ENCODE measurements around the gene ADI1.

The ADI1 gene

DNA sequence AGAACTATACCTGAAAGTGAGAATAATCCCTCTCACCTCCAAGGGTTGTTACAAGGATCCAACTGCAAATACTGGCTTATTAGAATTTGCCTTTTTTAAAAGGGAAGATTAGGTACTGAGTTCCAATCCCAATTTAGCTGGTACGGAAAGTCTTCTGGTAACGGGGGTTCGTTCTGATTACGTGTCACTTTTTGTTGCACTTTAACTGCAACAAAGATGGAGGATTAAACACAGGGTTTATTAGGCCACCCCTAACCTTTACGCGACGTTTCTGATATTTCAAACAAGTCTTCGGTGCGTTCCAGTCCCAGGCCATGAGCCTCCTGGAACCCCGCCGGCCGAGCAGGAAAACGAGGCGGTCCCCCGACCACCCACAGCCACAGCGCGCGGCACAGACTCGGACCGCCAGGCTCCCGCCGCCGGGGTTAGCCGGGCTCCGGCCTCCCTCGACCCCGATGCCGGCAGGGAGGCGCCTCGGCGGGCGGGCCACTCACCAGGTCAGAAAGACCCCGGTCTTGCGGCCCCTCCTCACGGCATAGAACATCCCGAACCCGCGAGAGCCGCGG lies 38.4 kb upstream of the ADI1 start:
- DNase-seq (ENCODE audit: extremely low read depth, insufficient read length): no peak
- Histone ChIP-seq H3K36me3 (ENCODE audit: control insufficient read depth, insufficient read depth, low read length) (peaks cover 4% of the 10 kb centered on the region), H3K4me3 (replicated peaks; ENCODE audit: low read depth, low read length) (peak overlapping the region; percentile 87), H3K27me3 (replicated peaks; ENCODE audit: control insufficient read depth, insufficient read depth, low read length) (no peaks in the 10 kb centered on the region)
- TF ChIP-seq, protein P1, sequence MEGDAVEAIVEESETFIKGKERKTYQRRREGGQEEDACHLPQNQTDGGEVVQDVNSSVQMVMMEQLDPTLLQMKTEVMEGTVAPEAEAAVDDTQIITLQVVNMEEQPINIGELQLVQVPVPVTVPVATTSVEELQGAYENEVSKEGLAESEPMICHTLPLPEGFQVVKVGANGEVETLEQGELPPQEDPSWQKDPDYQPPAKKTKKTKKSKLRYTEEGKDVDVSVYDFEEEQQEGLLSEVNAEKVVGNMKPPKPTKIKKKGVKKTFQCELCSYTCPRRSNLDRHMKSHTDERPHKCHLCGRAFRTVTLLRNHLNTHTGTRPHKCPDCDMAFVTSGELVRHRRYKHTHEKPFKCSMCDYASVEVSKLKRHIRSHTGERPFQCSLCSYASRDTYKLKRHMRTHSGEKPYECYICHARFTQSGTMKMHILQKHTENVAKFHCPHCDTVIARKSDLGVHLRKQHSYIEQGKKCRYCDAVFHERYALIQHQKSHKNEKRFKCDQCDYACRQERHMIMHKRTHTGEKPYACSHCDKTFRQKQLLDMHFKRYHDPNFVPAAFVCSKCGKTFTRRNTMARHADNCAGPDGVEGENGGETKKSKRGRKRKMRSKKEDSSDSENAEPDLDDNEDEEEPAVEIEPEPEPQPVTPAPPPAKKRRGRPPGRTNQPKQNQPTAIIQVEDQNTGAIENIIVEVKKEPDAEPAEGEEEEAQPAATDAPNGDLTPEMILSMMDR (IDR thresholded peaks at IDR 0.05; ENCODE audit: insufficient read depth, low read length, poor library complexity, severe bottlenecking): no peak

DNA sequence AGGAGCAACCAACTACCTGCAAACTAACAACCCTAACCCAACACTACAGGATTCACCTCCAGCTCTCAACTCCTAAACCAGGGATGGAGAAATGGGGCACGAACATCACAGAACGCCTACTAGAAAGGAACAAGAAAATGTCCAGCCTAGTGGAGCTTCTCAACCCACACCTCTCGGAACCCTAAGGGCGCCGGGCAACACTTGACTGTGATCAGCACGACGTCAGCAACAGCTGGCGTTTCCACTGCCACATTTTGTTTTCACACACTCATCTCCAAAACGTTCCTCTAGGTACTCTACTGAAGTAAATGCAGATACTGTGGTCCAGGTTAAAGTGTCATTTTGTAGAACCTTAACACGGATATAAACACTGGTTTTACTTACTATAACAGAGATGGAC lies 34.6 kb upstream of the ADI1 start:
- no peak for DNase-seq (ENCODE audit: extremely low read depth, insufficient read length)
- H3K36me3 ChIP-seq (ENCODE audit: control insufficient read depth, insufficient read depth, low read length): peaks cover 18% of the 10 kb centered on the region

DNA sequence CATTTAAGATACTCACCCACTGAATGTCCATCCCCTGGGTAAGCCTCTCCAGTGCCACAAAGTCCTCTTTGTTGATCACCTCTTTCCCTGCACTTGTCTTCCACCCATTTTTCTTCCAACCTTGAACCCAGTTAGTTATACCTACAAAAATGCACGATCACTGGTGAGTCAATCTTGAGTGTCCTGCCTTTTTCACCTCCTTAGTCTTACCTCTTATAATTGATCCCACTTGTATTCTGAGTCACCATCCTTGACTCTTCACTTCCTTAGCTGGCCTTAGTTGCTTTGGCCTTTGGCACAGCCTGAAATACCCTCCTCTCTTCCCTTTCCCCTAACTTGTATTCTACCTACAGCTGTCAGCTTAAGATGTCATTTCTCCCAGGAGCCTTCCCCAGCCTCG lies 28.6 kb upstream of the ADI1 start:
- Histone ChIP-seq H3K4me3 (replicated peaks; ENCODE audit: low read depth, low read length) (no peak overlapping the region), H3K27me3 (replicated peaks; ENCODE audit: control insufficient read depth, insufficient read depth, low read length) (no peaks in the 10 kb centered on the region), H3K36me3 (ENCODE audit: control insufficient read depth, insufficient read depth, low read length) (peaks cover 30% of the 10 kb centered on the region)
- DNase-seq (ENCODE audit: extremely low read depth, insufficient read length): no peak
- TF ChIP-seq, protein P1 (IDR thresholded peaks at IDR 0.05; ENCODE audit: insufficient read depth, low read length, poor library complexity, severe bottlenecking): no peak

More for the DNA sequence above, 34.6 kb upstream of the ADI1 start:
- Histone ChIP-seq H3K4me3 (replicated peaks; ENCODE audit: low read depth, low read length) (no peak overlapping the region), H3K27me3 (replicated peaks; ENCODE audit: control insufficient read depth, insufficient read depth, low read length) (no peaks in the 10 kb centered on the region)
- TF ChIP-seq, protein P1 (IDR thresholded peaks at IDR 0.05; ENCODE audit: insufficient read depth, low read length, poor library complexity, severe bottlenecking): no peak

DNA sequence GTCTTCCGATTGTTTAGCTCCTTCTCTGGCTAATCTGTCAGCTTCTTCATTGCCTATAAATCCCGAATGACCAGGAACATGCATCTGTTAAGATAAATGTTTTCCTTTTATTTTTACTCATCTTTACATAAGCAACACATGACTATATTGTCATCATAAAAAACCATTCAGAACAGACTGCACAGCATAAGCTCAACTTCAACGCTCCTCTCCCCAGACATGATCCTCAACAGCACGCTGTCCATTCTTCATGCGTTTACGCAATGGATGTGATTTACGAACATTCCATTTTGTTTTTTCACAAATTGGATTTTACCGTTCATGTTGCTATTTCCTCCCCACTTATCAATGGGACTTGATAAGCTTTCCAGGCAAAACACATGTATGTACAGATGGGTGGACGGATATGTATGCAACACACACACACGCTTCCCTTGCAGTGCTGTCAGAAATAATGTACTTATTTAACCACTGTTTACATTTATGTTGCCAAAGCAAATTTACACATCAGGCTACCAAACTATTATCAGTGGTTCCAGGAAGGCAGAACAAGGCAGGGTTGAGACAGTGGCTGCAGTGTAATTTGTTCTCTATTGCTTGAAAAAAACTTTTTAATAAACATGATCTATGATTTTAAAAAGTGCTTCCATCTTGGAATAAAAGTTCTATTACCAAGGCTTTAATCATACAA lies 26.6 kb upstream of the ADI1 start:
- no peak overlapping the region for H3K4me3 ChIP-seq (replicated peaks; ENCODE audit: low read depth, low read length)
- H3K36me3 ChIP-seq (ENCODE audit: control insufficient read depth, insufficient read depth, low read length): peaks cover 26% of the 10 kb centered on the region
- TF ChIP-seq, protein P1 (IDR thresholded peaks at IDR 0.05; ENCODE audit: insufficient read depth, low read length, poor library complexity, severe bottlenecking): no peak
- H3K27me3 ChIP-seq (replicated peaks; ENCODE audit: control insufficient read depth, insufficient read depth, low read length): no peaks in the 10 kb centered on the region
- DNase-seq (ENCODE audit: extremely low read depth, insufficient read length): no peak

DNA sequence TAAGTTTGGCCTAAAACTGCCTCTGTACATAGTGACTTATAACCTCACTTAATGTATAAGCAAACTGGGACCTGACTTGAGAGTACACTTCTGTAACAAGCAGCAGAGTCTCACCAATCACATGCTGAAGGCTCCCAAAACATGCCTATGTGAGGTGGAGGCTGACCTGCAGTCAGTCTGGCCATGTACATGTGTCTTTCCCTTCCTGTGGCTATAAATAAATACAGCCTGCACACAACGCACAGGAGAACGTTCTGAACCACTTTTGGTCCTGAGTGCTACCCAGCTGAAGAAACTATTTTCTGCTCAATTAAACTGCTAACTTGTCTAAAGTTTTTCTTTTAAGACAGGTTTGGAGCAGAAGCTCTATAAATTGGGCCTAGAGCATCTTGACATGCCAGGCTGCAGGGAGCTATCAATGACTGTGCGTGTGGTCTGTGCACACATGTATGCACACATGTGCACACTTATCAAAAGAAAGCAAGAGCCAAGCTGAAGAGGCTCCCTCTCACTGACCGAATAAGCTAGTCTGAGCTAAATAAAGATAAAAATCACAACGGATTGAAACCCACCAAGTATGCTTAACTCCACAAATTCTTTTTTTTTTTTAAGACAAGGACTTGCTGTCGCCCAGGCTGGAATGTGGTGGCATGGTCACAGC lies 23.8 kb upstream of the ADI1 start:
- no peak overlapping the region for H3K4me3 ChIP-seq (replicated peaks; ENCODE audit: low read depth, low read length)
- H3K27me3 ChIP-seq (replicated peaks; ENCODE audit: control insufficient read depth, insufficient read depth, low read length): no peaks in the 10 kb centered on the region
- TF ChIP-seq, protein P1 (IDR thresholded peaks at IDR 0.05; ENCODE audit: insufficient read depth, low read length, poor library complexity, severe bottlenecking): no peak
- no peak for DNase-seq (ENCODE audit: extremely low read depth, insufficient read length)
- H3K36me3 ChIP-seq (ENCODE audit: control insufficient read depth, insufficient read depth, low read length): peaks cover 14% of the 10 kb centered on the region
